GM12878 (cell line): ENCODE measurements around the gene RAB31. TPM values are rescaled to one million over a fixed set of nuclear protein-coding genes. Genes with fewer than 3 reads are reported as not detected.

Experiments used
- ATAC-seq: fragments of 200-7000 bp; cut with Tn5 transposase; 3 replicates; pipeline ENCODE4 v1.9.1; 2020; ENCODE audit warnings: mild to moderate bottlenecking, moderate library complexity
- BruUV-seq: library from RNA; stranded (reverse); fragments of 400-500 nt; replicated peaks from 2 replicates; lab custom pipeline; 2021; lab: Mats Ljungman, UMichigan
- CTCF ChIA-PET: fragments of 300-600 bp; sonication (Branson Sonifier 250); formaldehyde crosslinking; extraction: SDS; loops from one replicate; lab custom pipeline; 2021; ENCODE audit warnings: inconsistent platforms; lab: Yijun Ruan, JAX
- POLR2A ChIA-PET: fragments of 350-600 bp; formaldehyde crosslinking; extraction: SDS; loops from one replicate; lab custom pipeline; 2021; ENCODE audit warnings: inconsistent platforms; lab: Charles Lee
- RAD21 ChIA-PET: fragments of 300-600 bp; sonication (Branson Sonifier 250); formaldehyde crosslinking; loops from one replicate; lab custom pipeline; 2023; ENCODE audit warnings: antibody characterized with exemption; ENCODE audit not compliant: unreplicated experiment; lab: Charles Lee
- SMC1A ChIA-PET: fragments of 300-600 bp; sonication (Branson Sonifier 250); formaldehyde crosslinking; loops from one replicate; lab custom pipeline; 2023; ENCODE audit not compliant: unreplicated experiment, uncharacterized antibody; lab: Charles Lee
- DNase-seq: peaks from one replicate; pipeline ENCODE4 v3.0.0-alpha.2; 2011; ENCODE audit warnings: low read depth, low spot score
- FAIRE-seq: peaks from 3 replicates; lab custom pipeline; 2011; peaks lifted over from hg19 to GRCh38; lab: Jason Lieb, UNC
- H2AFZ ChIP-seq: 2 replicates; pipeline ENCODE4 v1.6.0; 2011; ENCODE audit warnings: low read depth, low read length, control low read depth; ENCODE audit not compliant: control insufficient read depth
- H3K27ac ChIP-seq: 2 replicates; pipeline ENCODE4 v1.5.1; 2011; ENCODE audit warnings: control low read depth; ENCODE audit not compliant: control insufficient read depth, insufficient read depth
- H3K27me3 ChIP-seq, 2 experiments: replicated peaks in 1 of 2; 2 replicates each; pipeline versions ENCODE4 v1.6.0 to v1.6.1; 2011; ENCODE audit warnings: low read length in 1 of 2; ENCODE audit not compliant: control insufficient read depth in 2 of 2, insufficient read depth in 2 of 2
- H3K36me3 ChIP-seq, 2 experiments: 2 replicates each; pipeline ENCODE4 v1.5.1; 2011; ENCODE audit warnings: low read length in 1 of 2; ENCODE audit not compliant: control insufficient read depth in 2 of 2, insufficient read depth in 2 of 2
- H3K4me1 ChIP-seq: 2 replicates; pipeline ENCODE4 v1.6.1; 2011; ENCODE audit warnings: mild to moderate bottlenecking, low read length, moderate library complexity, mixed read lengths; ENCODE audit not compliant: control insufficient read depth, insufficient read depth
- H3K4me2 ChIP-seq: 2 replicates; pipeline ENCODE4 v1.6.0; 2011; ENCODE audit warnings: control low read depth; ENCODE audit not compliant: control insufficient read depth, insufficient read depth
- H3K4me3 ChIP-seq: fragments of 200-600 bp; sonication (generic); 2 replicates; pipeline ENCODE4 v1.5.1; 2016
- H3K79me2 ChIP-seq: 2 replicates; pipeline ENCODE4 v1.6.0; 2011; ENCODE audit warnings: low read length; ENCODE audit not compliant: control insufficient read depth, insufficient read depth
- H3K9ac ChIP-seq: 2 replicates; pipeline ENCODE4 v1.8.0; 2011; ENCODE audit warnings: low read length, control low read depth, mixed read lengths; ENCODE audit not compliant: control insufficient read depth, insufficient read depth
- H3K9me3 ChIP-seq: replicated peaks from 3 replicates; pipeline ENCODE4 v1.5.1; 2011; ENCODE audit warnings: mild to moderate bottlenecking, low read length; ENCODE audit not compliant: control insufficient read depth, insufficient read depth
- H4K20me1 ChIP-seq: 2 replicates; pipeline ENCODE4 v1.6.0; 2011; ENCODE audit not compliant: control insufficient read depth, insufficient read depth
- CBX5 ChIP-seq: sonication (generic); IDR thresholded peaks from 2 replicates; pipeline ENCODE4 v1.6.1; 2016; ENCODE audit warnings: low read depth, moderate library complexity, mild to moderate bottlenecking, inconsistent platforms
- CHD2 ChIP-seq: IDR thresholded peaks from 2 replicates; pipeline ENCODE4 v1.6.1; 2011; ENCODE audit warnings: low read depth, low read length, improper control_type of control experiment, borderline replicate concordance
- CREB1 ChIP-seq: IDR thresholded peaks from 2 replicates; pipeline ENCODE4 v1.6.1; 2012; ENCODE audit warnings: low read depth, mild to moderate bottlenecking, inconsistent platforms
- FOXM1 ChIP-seq: IDR thresholded peaks from 2 replicates; pipeline ENCODE4 v1.6.1; 2012; ENCODE audit warnings: low read depth, mild to moderate bottlenecking, inconsistent platforms, low read length, moderate library complexity
- RELA ChIP-seq: fragments of 450-650 bp; IDR thresholded peaks from 2 replicates; pipeline ENCODE4 v1.8.0; 2014; ENCODE audit warnings: borderline replicate concordance; ENCODE audit not compliant: partially characterized antibody
- RUNX3 ChIP-seq: IDR thresholded peaks from 2 replicates; pipeline ENCODE4 v1.6.1; 2012; ENCODE audit warnings: low read length, inconsistent platforms
- SIN3A ChIP-seq: IDR thresholded peaks from 2 replicates; pipeline ENCODE4 v1.6.1; 2012; ENCODE audit warnings: low read depth, low read length, improper control_type of control experiment
- SMAD1 ChIP-seq: fragments of 450-650 bp; IDR thresholded peaks from 2 replicates; pipeline ENCODE4 v1.6.1; 2018; ENCODE audit warnings: mild to moderate bottlenecking, low read depth; ENCODE audit not compliant: partially characterized antibody
- TARDBP ChIP-seq: IDR thresholded peaks from 2 replicates; pipeline ENCODE4 v1.6.1; 2016; ENCODE audit warnings: borderline replicate concordance
- ZZZ3 ChIP-seq: IDR thresholded peaks from 2 replicates; pipeline ENCODE4 v1.6.1; 2011; ENCODE audit warnings: low read depth; ENCODE audit not compliant: control insufficient read depth, insufficient read length
- WGBS: methylation state at CpG from one replicate; pipeline ENCODE4 v1.1.6; 2016; ENCODE audit warnings: low lambda C conversion rate; ENCODE audit not compliant: insufficient replicate concordance, insufficient coverage; ENCODE audit errors: missing lambda C conversion rate; 5-methylcytosine and 5-hydroxymethylcytosine counted together
- in situ Hi-C: fragments of 300-500 bp; cut with MboI; formaldehyde crosslinking; loops from 9 replicates; pipeline ENCODE4 v1.14.3; 2018; ENCODE audit warnings: mixed read lengths
- intact Hi-C: fragments of 100-400 bp; cut with micrococcal nuclease; formaldehyde crosslinking; loops from one replicate; pipeline ENCODE4 v1.14.2; 2022; ENCODE audit not compliant: unreplicated experiment
- polyA plus RNA-seq, 11 experiments: library from polyadenylated mRNA; depleted of rRNA in 4 of 11; unstranded in 6 of 11; stranded (reverse) in 5 of 11; fragments of >200 nt; fragmentation: Nextera tagmentation in 4 of 11; fragmentation: Illumina TruSeq in 1 of 11; extraction: Ambion mirVana in 4 of 11; extraction: Trizol in 1 of 11; gene quantifications; 1 replicate in 1 of 11; 2 replicates in 10 of 11; pipeline versions ENCODE4 v1.2.1 to v1.2.3, GENCODE V29; 2011 to 2016; ENCODE audit warnings: inconsistent platforms in 2 of 11, missing spikeins in 2 of 11, low read depth in 1 of 11
- total RNA-seq, 4 experiments: library from RNA; depleted of rRNA in 3 of 4; stranded (reverse); fragments of >200 nt in 3 of 4; fragmentation: Illumina TruSeq in 1 of 4; extraction: Trizol in 1 of 4; gene quantifications; 2 replicates each; pipeline versions ENCODE4 v1.2.1 to v1.2.3, GENCODE V29; 2013 to 2021
- TF ChIP-seq, protein P1 (sequence below): IDR thresholded peaks from 2 replicates; pipeline ENCODE4 v1.6.1; 2012; ENCODE audit warnings: low read depth, low read length, improper control_type of control experiment
- TF ChIP-seq, protein P2 (sequence below): fragments of 450-650 bp; IDR thresholded peaks from 2 replicates; pipeline ENCODE4 v1.6.1; 2016; ENCODE audit warnings: mild to moderate bottlenecking
- TF ChIP-seq, protein P3 (sequence below): fragments of 150-350 bp; IDR thresholded peaks from 2 replicates; pipeline ENCODE4 v1.6.1; 2014; ENCODE audit warnings: mild to moderate bottlenecking, low read depth, low read length
- TF ChIP-seq, protein P4 (sequence below): IDR thresholded peaks from 2 replicates; pipeline ENCODE4 v1.6.1; 2012; ENCODE audit warnings: low read depth, low read length, improper control_type of control experiment
- TF ChIP-seq, protein P5 (sequence below): fragments of 450-650 bp; formaldehyde crosslinking; IDR thresholded peaks from 2 replicates; pipeline ENCODE4 v1.4.0; 2022; ENCODE audit warnings: mild to moderate bottlenecking, moderate library complexity
- TF ChIP-seq, protein P6 (sequence below): IDR thresholded peaks from 2 replicates; pipeline ENCODE4 v1.6.1; 2012; ENCODE audit warnings: low read depth, low read length, improper control_type of control experiment

The RAB31 gene
- total and polyA plus RNA-seq, 10 of the 15 experiments (the other 5 are each of a cell fraction or from before 2014, with no cell fraction given), result 0.80 to 23.3 (median 12.2) TPM

DNA sequence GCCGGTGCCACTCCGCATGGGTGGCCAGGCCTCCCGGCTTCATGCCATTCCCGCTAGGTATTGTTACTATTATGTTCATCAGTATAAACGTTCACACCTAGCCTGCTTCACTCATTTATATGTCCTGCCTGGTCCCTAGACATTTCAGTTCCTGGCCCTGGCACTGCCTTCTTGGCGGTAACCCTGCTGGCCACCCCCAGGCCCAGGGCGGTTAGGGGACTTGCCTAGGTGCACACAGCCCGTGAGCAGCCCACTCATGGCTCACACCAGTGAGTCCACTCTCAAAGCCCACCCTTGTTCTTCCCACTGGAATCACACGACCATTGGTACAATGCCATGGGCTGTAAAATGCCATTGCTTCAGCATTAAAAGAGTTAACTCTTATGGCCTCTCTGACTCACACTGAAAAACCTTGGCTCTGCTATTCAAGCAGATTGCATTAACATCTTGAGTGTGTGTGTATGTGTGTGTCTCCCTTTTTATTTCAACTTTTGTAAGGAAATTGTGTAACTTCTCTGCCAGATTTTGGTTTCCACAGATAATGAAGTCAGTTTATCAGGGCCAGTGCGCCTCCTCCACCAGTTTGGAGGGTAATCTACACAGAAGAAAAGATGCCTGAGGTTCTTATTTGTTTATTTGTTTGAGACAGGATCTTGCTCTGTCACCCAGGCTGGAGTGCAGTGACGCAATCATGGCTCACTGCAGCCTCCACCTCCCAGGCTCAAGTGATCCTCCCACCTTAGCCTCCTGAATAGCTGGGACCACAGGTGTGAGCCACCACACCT lies 74.2 kb downstream of the RAB31 start:
- BruUV-seq, result no TSS peak
- no peaks in the 10 kb centered on the region for H3K9me3 ChIP-seq
- no peaks in the 10 kb centered on the region for H3K79me2 ChIP-seq
- no peak overlapping the region for H2AFZ ChIP-seq
- ATAC-seq (no peak), DNase-seq (no peak), FAIRE-seq (no peak)
- no peaks in the 10 kb centered on the region for H3K27me3 ChIP-seq
- no peak overlapping the region for H3K4me3 ChIP-seq
- ChIA-PET POLR2A (no interaction called here), CTCF (no interaction called here), RAD21 (no interaction called here), SMC1A (no interaction called here)
- intact Hi-C loops (no loop called here), in situ Hi-C loops (no loop called here)
- no peaks in the 10 kb centered on the region for H3K36me3 ChIP-seq
- no peaks in the 10 kb centered on the region; the same call in 1 of the 2 replicates for H4K20me1 ChIP-seq
- H3K4me1 ChIP-seq, result no peaks in the 10 kb centered on the region
- WGBS, result 88% methylated on average over 11 of the region's 11 CpGs
- H3K9ac ChIP-seq, result no peak overlapping the region
- H3K4me2 ChIP-seq, result no peak overlapping the region
- no peak overlapping the region for H3K27ac ChIP-seq
- no peak for TF ChIP-seq TARDBP
- TF ChIP-seq SMAD1, result no peak
- TF ChIP-seq, protein P1, sequence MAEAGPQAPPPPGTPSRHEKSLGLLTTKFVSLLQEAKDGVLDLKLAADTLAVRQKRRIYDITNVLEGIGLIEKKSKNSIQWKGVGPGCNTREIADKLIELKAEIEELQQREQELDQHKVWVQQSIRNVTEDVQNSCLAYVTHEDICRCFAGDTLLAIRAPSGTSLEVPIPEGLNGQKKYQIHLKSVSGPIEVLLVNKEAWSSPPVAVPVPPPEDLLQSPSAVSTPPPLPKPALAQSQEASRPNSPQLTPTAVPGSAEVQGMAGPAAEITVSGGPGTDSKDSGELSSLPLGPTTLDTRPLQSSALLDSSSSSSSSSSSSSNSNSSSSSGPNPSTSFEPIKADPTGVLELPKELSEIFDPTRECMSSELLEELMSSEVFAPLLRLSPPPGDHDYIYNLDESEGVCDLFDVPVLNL, result no peak
- TF ChIP-seq CBX5, result no peak
- TF ChIP-seq FOXM1, result no peak
- TF ChIP-seq, protein P2, sequence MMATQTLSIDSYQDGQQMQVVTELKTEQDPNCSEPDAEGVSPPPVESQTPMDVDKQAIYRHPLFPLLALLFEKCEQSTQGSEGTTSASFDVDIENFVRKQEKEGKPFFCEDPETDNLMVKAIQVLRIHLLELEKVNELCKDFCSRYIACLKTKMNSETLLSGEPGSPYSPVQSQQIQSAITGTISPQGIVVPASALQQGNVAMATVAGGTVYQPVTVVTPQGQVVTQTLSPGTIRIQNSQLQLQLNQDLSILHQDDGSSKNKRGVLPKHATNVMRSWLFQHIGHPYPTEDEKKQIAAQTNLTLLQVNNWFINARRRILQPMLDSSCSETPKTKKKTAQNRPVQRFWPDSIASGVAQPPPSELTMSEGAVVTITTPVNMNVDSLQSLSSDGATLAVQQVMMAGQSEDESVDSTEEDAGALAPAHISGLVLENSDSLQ, result no peak
- TF ChIP-seq, protein P3, sequence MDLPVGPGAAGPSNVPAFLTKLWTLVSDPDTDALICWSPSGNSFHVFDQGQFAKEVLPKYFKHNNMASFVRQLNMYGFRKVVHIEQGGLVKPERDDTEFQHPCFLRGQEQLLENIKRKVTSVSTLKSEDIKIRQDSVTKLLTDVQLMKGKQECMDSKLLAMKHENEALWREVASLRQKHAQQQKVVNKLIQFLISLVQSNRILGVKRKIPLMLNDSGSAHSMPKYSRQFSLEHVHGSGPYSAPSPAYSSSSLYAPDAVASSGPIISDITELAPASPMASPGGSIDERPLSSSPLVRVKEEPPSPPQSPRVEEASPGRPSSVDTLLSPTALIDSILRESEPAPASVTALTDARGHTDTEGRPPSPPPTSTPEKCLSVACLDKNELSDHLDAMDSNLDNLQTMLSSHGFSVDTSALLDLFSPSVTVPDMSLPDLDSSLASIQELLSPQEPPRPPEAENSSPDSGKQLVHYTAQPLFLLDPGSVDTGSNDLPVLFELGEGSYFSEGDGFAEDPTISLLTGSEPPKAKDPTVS, result no peak
- no peak for TF ChIP-seq RELA
- TF ChIP-seq CREB1, result no peak
- TF ChIP-seq, protein P4, sequence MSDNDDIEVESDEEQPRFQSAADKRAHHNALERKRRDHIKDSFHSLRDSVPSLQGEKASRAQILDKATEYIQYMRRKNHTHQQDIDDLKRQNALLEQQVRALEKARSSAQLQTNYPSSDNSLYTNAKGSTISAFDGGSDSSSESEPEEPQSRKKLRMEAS, result no peak
- no peak for TF ChIP-seq RUNX3
- no peak for TF ChIP-seq ZZZ3
- TF ChIP-seq, protein P5, sequence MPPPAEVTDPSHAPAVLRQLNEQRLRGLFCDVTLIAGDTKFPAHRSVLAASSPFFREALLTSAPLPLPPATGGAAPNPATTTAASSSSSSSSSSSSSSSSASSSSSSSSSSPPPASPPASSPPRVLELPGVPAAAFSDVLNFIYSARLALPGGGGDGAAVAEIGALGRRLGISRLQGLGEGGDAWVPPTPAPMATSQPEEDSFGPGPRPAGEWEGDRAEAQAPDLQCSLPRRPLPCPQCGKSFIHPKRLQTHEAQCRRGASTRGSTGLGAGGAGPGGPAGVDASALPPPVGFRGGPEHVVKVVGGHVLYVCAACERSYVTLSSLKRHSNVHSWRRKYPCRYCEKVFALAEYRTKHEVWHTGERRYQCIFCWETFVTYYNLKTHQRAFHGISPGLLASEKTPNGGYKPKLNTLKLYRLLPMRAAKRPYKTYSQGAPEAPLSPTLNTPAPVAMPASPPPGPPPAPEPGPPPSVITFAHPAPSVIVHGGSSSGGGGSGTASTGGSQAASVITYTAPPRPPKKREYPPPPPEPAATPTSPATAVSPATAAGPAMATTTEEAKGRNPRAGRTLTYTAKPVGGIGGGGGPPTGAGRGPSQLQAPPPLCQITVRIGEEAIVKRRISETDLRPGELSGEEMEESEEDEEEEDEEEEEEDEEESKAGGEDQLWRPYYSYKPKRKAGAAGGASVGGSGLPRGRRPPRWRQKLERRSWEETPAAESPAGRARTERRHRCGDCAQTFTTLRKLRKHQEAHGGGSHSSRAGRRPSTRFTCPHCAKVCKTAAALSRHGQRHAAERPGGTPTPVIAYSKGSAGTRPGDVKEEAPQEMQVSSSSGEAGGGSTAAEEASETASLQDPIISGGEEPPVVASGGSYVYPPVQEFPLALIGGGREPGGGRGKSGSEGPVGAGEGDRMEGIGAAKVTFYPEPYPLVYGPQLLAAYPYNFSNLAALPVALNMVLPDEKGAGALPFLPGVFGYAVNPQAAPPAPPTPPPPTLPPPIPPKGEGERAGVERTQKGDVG (CRISPR knock-in tag), result no peak
- TF ChIP-seq, protein P6, sequence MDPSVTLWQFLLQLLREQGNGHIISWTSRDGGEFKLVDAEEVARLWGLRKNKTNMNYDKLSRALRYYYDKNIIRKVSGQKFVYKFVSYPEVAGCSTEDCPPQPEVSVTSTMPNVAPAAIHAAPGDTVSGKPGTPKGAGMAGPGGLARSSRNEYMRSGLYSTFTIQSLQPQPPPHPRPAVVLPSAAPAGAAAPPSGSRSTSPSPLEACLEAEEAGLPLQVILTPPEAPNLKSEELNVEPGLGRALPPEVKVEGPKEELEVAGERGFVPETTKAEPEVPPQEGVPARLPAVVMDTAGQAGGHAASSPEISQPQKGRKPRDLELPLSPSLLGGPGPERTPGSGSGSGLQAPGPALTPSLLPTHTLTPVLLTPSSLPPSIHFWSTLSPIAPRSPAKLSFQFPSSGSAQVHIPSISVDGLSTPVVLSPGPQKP, result no peak
- TF ChIP-seq SIN3A, result no peak
- no peak for TF ChIP-seq CHD2
